HG03280 (cell line): ENCODE data around the gene RPL10A.

Source experiments
- ATAC-seq: cut with Tn5 transposase; IDR thresholded peaks from one replicate; pipeline ENCODE4 v1.9.1; 2021; ENCODE audit warnings: mild to moderate bottlenecking, moderate library complexity; ENCODE audit not compliant: unreplicated experiment

The RPL10A gene

GRCh38 chr6:35491558-35492257 lies 23.5 kb downstream of the RPL10A start:
- ATAC-seq = no peak

GRCh38 chr6:35492258-35492973 lies 24.2 kb downstream of the RPL10A start:
- ATAC-seq = no peak

- no peak for ATAC-seq
Measured at GRCh38 chr6:35492974-35493284, 24.7 kb downstream of the RPL10A start.

GRCh38 chr6:35493307-35493983 lies 25.2 kb downstream of the RPL10A start:
- no peak for ATAC-seq

- no peak for ATAC-seq
Measured at GRCh38 chr6:35494161-35494563, 26.0 kb downstream of the RPL10A start.

GRCh38 chr6:35495258-35496035 lies 27.2 kb downstream of the RPL10A start:
- no peak for ATAC-seq

GRCh38 chr6:35496036-35496840 lies 28.0 kb downstream of the RPL10A start:
- no peak for ATAC-seq

- ATAC-seq = peak; percentile 42
Measured at GRCh38 chr6:35496841-35497570, 28.8 kb downstream of the RPL10A start, which contains the start of gene TEAD3. TSS of gene TEAD3 (minus strand) at chr6:35497079.

GRCh38 chr6:35497571-35498421 lies 29.6 kb downstream of the RPL10A start:
- ATAC-seq = no peak

GRCh38 chr6:35498422-35499067 lies 30.3 kb downstream of the RPL10A start:
- no peak for ATAC-seq

GRCh38 chr6:35499372-35499771 lies 31.2 kb downstream of the RPL10A start:
- no peak for ATAC-seq

- ATAC-seq = no peak
Measured at GRCh38 chr6:35500782-35501181, 32.6 kb downstream of the RPL10A start.

GRCh38 chr6:35501784-35502183 lies 33.6 kb downstream of the RPL10A start:
- ATAC-seq = no peak

- no peak for ATAC-seq
Measured at GRCh38 chr6:35503534-35503933, 35.3 kb downstream of the RPL10A start.

GRCh38 chr6:35505999-35506412 lies 37.8 kb downstream of the RPL10A start:
- no peak for ATAC-seq

GRCh38 chr6:35506536-35506935 lies 38.3 kb downstream of the RPL10A start:
- ATAC-seq = no peak

GRCh38 chr6:35507221-35507620 lies 39.0 kb downstream of the RPL10A start:
- ATAC-seq = no peak

- ATAC-seq = no peak
Measured at GRCh38 chr6:35508027-35508426, 39.8 kb downstream of the RPL10A start.
